SU-DHL-6 (cell line): ENCODE data around the gene CADPS.

Source experiments
- H2AFZ ChIP-seq: fragments of 200-600 bp; sonication (generic); 2 replicates; pipeline ENCODE4 v1.6.1; 2014; ENCODE audit warnings: low read depth, mild to moderate bottlenecking, moderate library complexity, mixed read lengths, antibody characterized with exemption, low read length; ENCODE audit not compliant: severe bottlenecking
- H3F3A ChIP-seq: fragments of 200-600 bp; shearing (Covaris generic); 2 replicates; pipeline ENCODE4 v1.6.0; 2016; ENCODE audit warnings: antibody characterized with exemption, mild to moderate bottlenecking; ENCODE audit not compliant: insufficient read depth
- H3K27ac ChIP-seq: fragments of 200-600 bp; sonication (generic); 2 replicates; pipeline ENCODE4 v1.5.1; 2016; ENCODE audit warnings: low read depth, mild to moderate bottlenecking, low read length, moderate library complexity, mixed read lengths
- H3K27me3 ChIP-seq: fragments of 200-600 bp; sonication (generic), shearing (Covaris generic); 2 replicates; pipeline ENCODE4 v1.6.0; 2014; ENCODE audit warnings: mild to moderate bottlenecking, low read length
- H3K36me3 ChIP-seq: fragments of 200-600 bp; sonication (generic); 2 replicates; pipeline ENCODE4 v1.6.1; 2014; ENCODE audit warnings: mild to moderate bottlenecking, low read length, mixed read lengths
- H3K4me2 ChIP-seq: fragments of 300-600, 200-600 bp; shearing (Covaris generic), sonication (generic); 2 replicates; pipeline ENCODE4 v1.6.0; 2014; ENCODE audit warnings: low read length, low read depth, mild to moderate bottlenecking; ENCODE audit not compliant: poor library complexity, severe bottlenecking
- H3K4me3 ChIP-seq: fragments of 200-600 bp; sonication (generic); 2 replicates; pipeline ENCODE4 v1.5.1; 2014; ENCODE audit warnings: antibody characterized with exemption, low read length, mild to moderate bottlenecking, mixed read lengths; ENCODE audit not compliant: insufficient read depth, poor library complexity, severe bottlenecking
- H3K79me2 ChIP-seq: fragments of 200-600 bp; sonication (generic); 2 replicates; pipeline ENCODE4 v1.6.1; 2014; ENCODE audit warnings: mild to moderate bottlenecking, low read length, moderate library complexity; ENCODE audit not compliant: insufficient read depth
- H3K9ac ChIP-seq: fragments of 200-600 bp; sonication (generic); 2 replicates; pipeline ENCODE4 v1.7.0; 2014; ENCODE audit warnings: mild to moderate bottlenecking, low read length
- H3K9me2 ChIP-seq: fragments of 200-600 bp; sonication (generic); replicated peaks from 2 replicates; pipeline ENCODE4 v1.6.1; 2014; ENCODE audit warnings: low read length; ENCODE audit not compliant: insufficient read depth
- H3K9me3 ChIP-seq: fragments of 200-600 bp; sonication (generic); 2 replicates; pipeline ENCODE4 v1.6.1; 2014; ENCODE audit warnings: low read length, mixed read lengths; ENCODE audit not compliant: insufficient read depth
- H4K20me1 ChIP-seq: fragments of 200-600 bp; sonication (generic); 2 replicates; pipeline ENCODE4 v1.6.1; 2014; ENCODE audit warnings: low read depth, mild to moderate bottlenecking, antibody characterized with exemption, low read length, moderate library complexity, mixed read lengths
- CTCF ChIP-seq: fragments of 200-600 bp; sonication (generic); IDR thresholded peaks from one replicate; pipeline ENCODE4 v1.5.1; 2017; ENCODE audit warnings: antibody characterized with exemption, mild to moderate bottlenecking, low read length, moderate library complexity; ENCODE audit not compliant: insufficient read depth, poor library complexity, severe bottlenecking
- EZH2phosphoT487 ChIP-seq: fragments of 200-600 bp; sonication (generic), shearing (Covaris generic); conservative IDR thresholded peaks from 2 replicates; pipeline ENCODE4 v1.6.1; 2018; ENCODE audit warnings: mild to moderate bottlenecking, antibody characterized with exemption, low read length, moderate library complexity, mixed read lengths

Gene CADPS

GRCh38 chr3:62527474-62527873 lies 347.7 kb downstream of the CADPS start:
- Histone ChIP-seq H3K9me3 (no peaks in the 10 kb centered on the region), H2AFZ (no peak overlapping the region), H3F3A (no peaks in the 10 kb centered on the region), H3K4me2 (no peak overlapping the region), H3K36me3 (no peaks in the 10 kb centered on the region), H3K27me3 (no peaks in the 10 kb centered on the region), H4K20me1 (no peaks in the 10 kb centered on the region), H3K9ac (no peak overlapping the region), H3K79me2 (no peaks in the 10 kb centered on the region), H3K9me2 (no peaks in the 10 kb centered on the region), H3K27ac (no peak overlapping the region), H3K4me3 (no peak overlapping the region)
- TF ChIP-seq CTCF (no peak), EZH2phosphoT487 (no peak)

GRCh38 chr3:62525281-62525680 lies 349.9 kb downstream of the CADPS start:
- no peaks in the 10 kb centered on the region for H4K20me1 ChIP-seq
- no peaks in the 10 kb centered on the region for H3K9me2 ChIP-seq
- H3K27ac ChIP-seq = no peak overlapping the region
- no peak overlapping the region for H3K9ac ChIP-seq
- H3K9me3 ChIP-seq = no peaks in the 10 kb centered on the region
- no peaks in the 10 kb centered on the region for H3K27me3 ChIP-seq
- no peak overlapping the region for H2AFZ ChIP-seq
- H3K4me2 ChIP-seq = no peak overlapping the region
- no peaks in the 10 kb centered on the region for H3K79me2 ChIP-seq
- H3K36me3 ChIP-seq = no peaks in the 10 kb centered on the region
- no peaks in the 10 kb centered on the region for H3F3A ChIP-seq
- H3K4me3 ChIP-seq = no peak overlapping the region
- TF ChIP-seq CTCF (no peak), EZH2phosphoT487 (no peak)

- no peak overlapping the region for H3K4me3 ChIP-seq
- H4K20me1 ChIP-seq = no peaks in the 10 kb centered on the region
- TF ChIP-seq EZH2phosphoT487 (no peak), CTCF (no peak)
- H3K36me3 ChIP-seq = no peaks in the 10 kb centered on the region
- H3F3A ChIP-seq = no peaks in the 10 kb centered on the region
- no peak overlapping the region for H2AFZ ChIP-seq
- H3K27ac ChIP-seq = no peak overlapping the region
- H3K27me3 ChIP-seq = no peaks in the 10 kb centered on the region
- no peaks in the 10 kb centered on the region for H3K9me2 ChIP-seq
- no peaks in the 10 kb centered on the region for H3K9me3 ChIP-seq
- no peak overlapping the region for H3K9ac ChIP-seq
- no peaks in the 10 kb centered on the region for H3K79me2 ChIP-seq
- no peak overlapping the region for H3K4me2 ChIP-seq
These were observed 351.5 kb downstream of the CADPS start for GRCh38 chr3:62523672-62524071.
